Measurements from ENCODE around the gene AIFM3.

- TF ChIP-seq, protein P1, sequence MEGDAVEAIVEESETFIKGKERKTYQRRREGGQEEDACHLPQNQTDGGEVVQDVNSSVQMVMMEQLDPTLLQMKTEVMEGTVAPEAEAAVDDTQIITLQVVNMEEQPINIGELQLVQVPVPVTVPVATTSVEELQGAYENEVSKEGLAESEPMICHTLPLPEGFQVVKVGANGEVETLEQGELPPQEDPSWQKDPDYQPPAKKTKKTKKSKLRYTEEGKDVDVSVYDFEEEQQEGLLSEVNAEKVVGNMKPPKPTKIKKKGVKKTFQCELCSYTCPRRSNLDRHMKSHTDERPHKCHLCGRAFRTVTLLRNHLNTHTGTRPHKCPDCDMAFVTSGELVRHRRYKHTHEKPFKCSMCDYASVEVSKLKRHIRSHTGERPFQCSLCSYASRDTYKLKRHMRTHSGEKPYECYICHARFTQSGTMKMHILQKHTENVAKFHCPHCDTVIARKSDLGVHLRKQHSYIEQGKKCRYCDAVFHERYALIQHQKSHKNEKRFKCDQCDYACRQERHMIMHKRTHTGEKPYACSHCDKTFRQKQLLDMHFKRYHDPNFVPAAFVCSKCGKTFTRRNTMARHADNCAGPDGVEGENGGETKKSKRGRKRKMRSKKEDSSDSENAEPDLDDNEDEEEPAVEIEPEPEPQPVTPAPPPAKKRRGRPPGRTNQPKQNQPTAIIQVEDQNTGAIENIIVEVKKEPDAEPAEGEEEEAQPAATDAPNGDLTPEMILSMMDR (conservative IDR thresholded peaks at IDR 0.05; ENCODE audit: low read depth, low read length), result no peak
- TF ChIP-seq MXI1 (IDR thresholded peaks at IDR 0.05; ENCODE audit: borderline replicate concordance, low read depth, low read length) (no peak), NFE2L2 (IDR thresholded peaks at IDR 0.05; ENCODE audit: low read depth, low read length) (no peak), POLR2A (IDR thresholded peaks at IDR 0.05; ENCODE audit: low read depth, low read length) (no peak), RFX5 (IDR thresholded peaks at IDR 0.05; ENCODE audit: low read depth, low read length) (no peak), RAD21 (IDR thresholded peaks at IDR 0.05; ENCODE audit: low read length) (no peak)
- TF ChIP-seq, protein P2, sequence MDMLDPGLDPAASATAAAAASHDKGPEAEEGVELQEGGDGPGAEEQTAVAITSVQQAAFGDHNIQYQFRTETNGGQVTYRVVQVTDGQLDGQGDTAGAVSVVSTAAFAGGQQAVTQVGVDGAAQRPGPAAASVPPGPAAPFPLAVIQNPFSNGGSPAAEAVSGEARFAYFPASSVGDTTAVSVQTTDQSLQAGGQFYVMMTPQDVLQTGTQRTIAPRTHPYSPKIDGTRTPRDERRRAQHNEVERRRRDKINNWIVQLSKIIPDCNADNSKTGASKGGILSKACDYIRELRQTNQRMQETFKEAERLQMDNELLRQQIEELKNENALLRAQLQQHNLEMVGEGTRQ (IDR thresholded peaks at IDR 0.05; ENCODE audit: low read depth, low read length), result no peak
Measured at GRCh38 chr22:21028277-21029251, 61.5 kb downstream of the AIFM3 start.

All from IMR-90 (cell line).